Thyroid gland (tissue), 4 donors: ENCODE measurements around the gene GGA2.

Experiments
- CTCF ChIP-seq, 6 experiments: fragments of 200-600 bp in 3 of 6; fragments of 450-650 bp in 3 of 6; sonication (generic) in 3 of 6; IDR thresholded peaks; one replicate each; pipeline ENCODE4 v1.5.1; 2016 to 2019; ENCODE audit warnings: antibody characterized with exemption in 6 of 6, mild to moderate bottlenecking in 2 of 6, inconsistent platforms in 1 of 6, moderate library complexity in 1 of 6
- POLR2A ChIP-seq, 2 donors: fragments of 450-650 bp; IDR thresholded peaks; one replicate each; pipeline ENCODE4 v1.6.1; 2017; ENCODE audit warnings: antibody characterized with exemption in 2 of 2, mild to moderate bottlenecking in 2 of 2, moderate library complexity in 1 of 2

DNA sequence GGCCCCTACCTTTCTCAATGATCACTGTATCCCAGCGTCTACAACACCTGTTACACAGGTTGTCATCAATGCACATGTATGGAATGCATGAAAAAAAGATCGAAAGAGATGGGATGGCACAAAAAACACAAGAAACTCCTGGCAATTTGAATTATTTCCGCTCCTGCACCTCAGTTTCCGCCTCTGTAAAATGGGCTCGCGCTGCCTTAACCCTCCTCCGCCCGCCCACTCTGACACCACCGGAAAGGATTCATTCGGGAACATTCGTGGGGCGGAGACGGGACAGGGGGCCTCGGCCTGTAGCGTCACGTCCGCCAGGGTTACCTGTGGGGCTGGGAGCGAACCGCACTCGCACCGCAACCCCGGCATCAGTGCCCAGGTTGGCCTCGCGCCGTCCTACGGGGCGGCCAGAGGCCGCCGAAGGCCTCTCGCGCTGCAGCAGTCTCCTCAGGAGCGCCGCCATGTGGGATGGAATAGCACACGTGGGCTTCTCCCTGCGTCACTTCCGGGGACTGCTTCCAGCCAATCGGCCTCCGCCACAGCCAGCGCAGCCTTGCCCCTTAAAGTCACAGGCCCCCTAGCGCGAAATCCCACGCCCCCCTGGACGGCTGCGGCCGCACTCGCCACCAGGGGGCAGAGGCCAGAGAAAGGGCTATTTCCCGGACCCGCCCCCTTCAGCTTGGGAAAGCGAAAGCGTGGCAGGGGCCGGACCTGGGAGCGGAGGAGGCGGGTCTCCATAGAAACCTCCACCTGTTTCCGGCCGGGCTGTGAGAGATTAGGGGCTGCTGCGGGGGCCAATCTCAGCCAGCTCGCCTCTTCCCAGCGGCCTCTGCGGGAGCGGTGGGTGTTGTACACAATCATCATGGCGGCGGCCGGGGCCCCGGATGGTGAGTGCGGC lies 46.8 kb upstream of the GGA2 start, which contains the start of the genes EARS2 and UBFD1:
- TF ChIP-seq CTCF (IDR thresholded peaks at IDR 0.05) (peak; percentile 73 to 98 (median 88)), POLR2A (IDR thresholded peaks at IDR 0.05) (peak in 1 of 2 donors; percentile 61)
